ENCODE measurements around the gene ZMAT5.

GRCh38 chr22:29747832-29748231 is 19.0 kb downstream of the ZMAT5 start:
- TF ChIP-seq EP300 (IDR thresholded peaks at IDR 0.05) (no peak), CTCF (IDR thresholded peaks at IDR 0.05) (no peak)

All from esophagus muscularis mucosa (tissue), 3 donors.